ENCODE results near the gene ABCC10.
"Not testable (repeated sequence)": the region's sequence is repeated elsewhere in the genome, so short reads cannot be mapped to it uniquely, and the experiment has no call there.

Gene ABCC10

DNA sequence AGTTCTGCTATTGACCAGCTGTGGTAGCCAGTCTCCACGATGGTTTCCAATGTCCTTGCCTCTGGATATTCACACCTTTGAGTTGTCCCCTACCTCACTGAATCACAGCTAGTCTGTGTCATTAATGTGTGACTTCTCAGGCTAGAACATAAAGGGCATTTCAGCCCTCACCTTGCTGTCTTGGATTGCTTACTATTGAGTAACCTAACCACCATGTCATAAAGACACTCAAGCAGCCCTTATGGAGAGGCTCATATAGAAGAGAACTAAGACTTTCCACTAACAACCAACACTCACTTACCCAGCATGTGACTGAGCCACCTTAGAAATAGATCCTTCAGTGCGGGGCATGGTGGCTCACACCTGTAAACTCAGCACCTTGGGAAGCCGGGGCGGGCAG, 19.1 kb upstream of the ABCC10 start:
- no peak for DNase-seq (ENCODE audit: low read depth)
- in situ Hi-C loops (cut with HindIII; ENCODE audit: low sequenced_read_pairs): no loop called here
- TF ChIP-seq, protein P1, sequence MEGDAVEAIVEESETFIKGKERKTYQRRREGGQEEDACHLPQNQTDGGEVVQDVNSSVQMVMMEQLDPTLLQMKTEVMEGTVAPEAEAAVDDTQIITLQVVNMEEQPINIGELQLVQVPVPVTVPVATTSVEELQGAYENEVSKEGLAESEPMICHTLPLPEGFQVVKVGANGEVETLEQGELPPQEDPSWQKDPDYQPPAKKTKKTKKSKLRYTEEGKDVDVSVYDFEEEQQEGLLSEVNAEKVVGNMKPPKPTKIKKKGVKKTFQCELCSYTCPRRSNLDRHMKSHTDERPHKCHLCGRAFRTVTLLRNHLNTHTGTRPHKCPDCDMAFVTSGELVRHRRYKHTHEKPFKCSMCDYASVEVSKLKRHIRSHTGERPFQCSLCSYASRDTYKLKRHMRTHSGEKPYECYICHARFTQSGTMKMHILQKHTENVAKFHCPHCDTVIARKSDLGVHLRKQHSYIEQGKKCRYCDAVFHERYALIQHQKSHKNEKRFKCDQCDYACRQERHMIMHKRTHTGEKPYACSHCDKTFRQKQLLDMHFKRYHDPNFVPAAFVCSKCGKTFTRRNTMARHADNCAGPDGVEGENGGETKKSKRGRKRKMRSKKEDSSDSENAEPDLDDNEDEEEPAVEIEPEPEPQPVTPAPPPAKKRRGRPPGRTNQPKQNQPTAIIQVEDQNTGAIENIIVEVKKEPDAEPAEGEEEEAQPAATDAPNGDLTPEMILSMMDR (IDR thresholded peaks at IDR 0.05; ENCODE audit: low read depth, low read length, missing control alignments): no peak
- H3K4me3 ChIP-seq (ENCODE audit: low read depth, low read length): no peak overlapping the region

DNA sequence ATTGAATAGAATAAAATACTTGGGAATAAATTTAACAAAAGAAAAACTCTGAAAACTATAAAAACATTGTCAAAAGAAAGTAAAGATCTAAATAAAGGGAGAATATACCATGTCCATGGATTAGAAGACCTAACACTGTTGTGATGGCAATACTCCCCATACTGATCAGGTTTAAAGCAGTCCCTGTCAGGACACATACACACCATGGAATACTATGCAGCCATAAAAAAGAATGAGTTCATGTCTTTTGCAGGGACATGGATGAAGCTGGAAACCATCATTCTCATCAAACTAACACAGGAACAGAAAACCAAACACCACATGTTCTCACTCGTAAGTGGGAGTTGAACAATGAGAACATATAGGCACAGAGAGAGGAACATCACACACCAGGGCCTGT, 16.6 kb upstream of the ABCC10 start:
- DNase-seq (ENCODE audit: low read depth); in situ Hi-C loops (cut with HindIII; ENCODE audit: low sequenced_read_pairs); H3K4me3 ChIP-seq (ENCODE audit: low read depth, low read length): not testable (repeated sequence)

DNA sequence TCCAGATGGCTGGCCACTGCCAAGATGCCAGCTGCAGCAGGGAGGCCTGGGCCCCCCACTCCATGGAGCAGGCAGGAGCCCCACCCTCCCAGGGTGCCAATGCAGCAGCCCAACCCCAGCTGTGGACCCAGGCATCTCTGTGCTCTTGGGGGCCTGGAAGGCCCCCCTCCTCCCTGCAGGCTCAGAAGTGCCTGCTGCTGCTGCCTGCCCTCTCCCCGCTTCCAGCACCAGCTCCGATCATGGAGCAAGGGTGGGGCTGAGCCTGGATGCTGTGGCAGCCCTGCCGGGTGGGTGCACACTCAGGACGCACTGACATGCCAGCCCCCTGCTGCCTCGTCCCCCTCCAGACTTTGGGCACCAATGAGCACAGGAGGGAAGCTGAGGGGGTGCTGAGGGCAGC, 14.8 kb upstream of the ABCC10 start:
- TF ChIP-seq, protein P1 (IDR thresholded peaks at IDR 0.05; ENCODE audit: low read depth, low read length, missing control alignments): no peak
- DNase-seq (ENCODE audit: low read depth): no peak
- in situ Hi-C loops (cut with HindIII; ENCODE audit: low sequenced_read_pairs): no loop called here
- no peak overlapping the region for H3K4me3 ChIP-seq (ENCODE audit: low read depth, low read length)

DNA sequence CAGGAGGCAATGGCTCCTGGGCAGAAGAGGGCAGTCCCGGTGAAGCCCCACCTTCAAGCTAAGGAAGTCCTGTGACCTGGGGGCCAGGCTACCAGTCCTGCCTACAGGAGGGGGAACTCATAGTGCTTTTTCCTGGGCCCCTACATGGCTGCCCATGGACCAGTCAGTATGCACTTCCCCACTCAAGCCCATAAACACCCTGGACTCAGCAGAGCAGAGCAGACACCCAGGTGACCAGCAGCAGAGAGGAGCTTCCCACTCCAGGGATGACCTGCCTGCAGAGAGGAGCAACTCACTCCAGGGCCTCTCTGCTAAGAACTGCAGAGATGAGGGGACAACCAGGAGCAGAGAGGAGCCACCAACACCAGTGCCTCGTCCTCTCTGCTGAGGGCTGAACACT, 14.3 kb upstream of the ABCC10 start:
- no peak for DNase-seq (ENCODE audit: low read depth)
- TF ChIP-seq, protein P1 (IDR thresholded peaks at IDR 0.05; ENCODE audit: low read depth, low read length, missing control alignments): no peak
- no peak overlapping the region for H3K4me3 ChIP-seq (ENCODE audit: low read depth, low read length)
- in situ Hi-C loops (cut with HindIII; ENCODE audit: low sequenced_read_pairs): no loop called here

DNA sequence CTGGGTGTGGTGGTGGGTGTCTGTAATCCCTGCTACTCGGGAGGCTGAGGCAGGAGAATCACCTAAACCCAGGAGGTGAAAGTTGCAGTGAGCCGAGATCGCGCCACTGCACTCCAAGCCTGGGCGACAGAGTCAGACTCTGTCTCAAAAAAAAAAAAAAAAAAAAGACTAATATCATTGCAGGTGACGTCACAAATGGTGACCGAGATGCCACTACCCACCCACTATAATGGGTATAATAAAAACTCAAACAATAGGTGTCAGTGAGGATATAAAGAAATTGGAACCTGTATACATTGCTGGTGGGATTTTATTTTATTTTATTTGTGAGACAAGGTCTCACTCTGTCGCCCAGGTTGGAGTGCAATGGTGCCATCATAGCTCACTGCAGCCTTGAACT, 12.1 kb upstream of the ABCC10 start:
- in situ Hi-C loops (cut with HindIII; ENCODE audit: low sequenced_read_pairs); DNase-seq (ENCODE audit: low read depth); H3K4me3 ChIP-seq (ENCODE audit: low read depth, low read length): not testable (repeated sequence)

DNA sequence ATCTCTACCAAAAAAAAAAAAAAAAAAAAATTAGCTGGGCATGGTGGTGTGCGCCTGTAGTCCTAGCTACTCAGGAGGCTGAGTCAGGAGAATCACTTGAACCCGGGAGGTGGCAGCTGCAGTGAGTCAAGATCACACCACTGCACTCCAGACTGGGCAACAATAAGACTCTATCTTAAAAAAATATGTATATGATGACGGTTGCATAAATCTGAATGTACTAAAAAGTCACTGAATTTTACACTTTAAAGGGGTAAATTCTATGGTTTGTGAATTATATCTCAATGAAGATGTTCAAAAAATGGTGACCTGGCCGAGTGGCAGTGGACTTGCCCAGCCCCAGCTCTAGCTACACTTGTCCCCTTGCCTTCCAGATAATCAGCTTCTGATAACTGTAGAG, 10.4 kb upstream of the ABCC10 start:
- DNase-seq (ENCODE audit: low read depth): no peak
- TF ChIP-seq, protein P1 (IDR thresholded peaks at IDR 0.05; ENCODE audit: low read depth, low read length, missing control alignments): no peak
- H3K4me3 ChIP-seq (ENCODE audit: low read depth, low read length): no peak overlapping the region
- in situ Hi-C loops (cut with HindIII; ENCODE audit: low sequenced_read_pairs): no loop called here

DNA sequence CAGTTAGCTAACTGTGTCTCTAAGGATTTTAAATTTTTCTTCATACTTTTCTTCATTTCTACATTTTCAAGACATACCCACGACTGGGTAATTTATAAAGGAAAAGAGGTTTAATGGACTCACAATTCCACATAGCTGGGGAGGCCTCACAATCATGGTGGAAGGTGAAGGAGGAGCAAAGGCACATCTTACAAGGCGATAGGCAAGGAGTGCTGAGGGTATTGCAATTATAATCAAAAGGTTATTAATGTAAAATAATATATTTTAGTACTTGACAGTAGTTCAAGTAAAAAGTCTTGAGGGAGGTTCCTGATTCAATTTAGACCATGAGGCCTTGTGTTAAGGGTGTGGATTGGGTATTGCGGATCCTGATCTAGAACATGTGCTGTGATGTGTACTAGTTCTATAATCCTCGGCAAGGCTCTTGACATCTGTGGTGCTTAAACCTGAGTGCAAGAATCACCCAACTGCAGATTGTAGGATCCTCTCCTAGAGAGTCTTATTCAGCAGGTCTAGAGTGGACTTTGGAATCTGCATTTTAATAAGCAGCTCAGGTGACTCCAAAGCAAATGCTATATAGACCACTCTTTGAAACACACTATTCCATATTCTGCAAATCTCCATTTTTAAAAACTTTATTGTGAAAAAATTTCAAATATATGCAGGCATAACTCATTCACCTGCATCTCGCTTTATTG, 7.2 kb upstream of the ABCC10 start:
- in situ Hi-C loops (cut with HindIII; ENCODE audit: low sequenced_read_pairs): no loop called here
- no peak for DNase-seq (ENCODE audit: low read depth)

More for the DNA sequence above, 7.2 kb upstream of the ABCC10 start:
- no peak overlapping the region for H3K4me3 ChIP-seq (ENCODE audit: low read depth, low read length)
- TF ChIP-seq, protein P1 (IDR thresholded peaks at IDR 0.05; ENCODE audit: low read depth, low read length, missing control alignments): no peak

Measured in astrocyte of the cerebellum (primary cell).